Activated T-cell treated with anti-CD3 and anti-CD28 coated beads, Interleukin-2, amount 50 U/mL, for 1 hour (primary cell): Measurements from ENCODE around the gene GALNT6.

Experiments
- DNase-seq: peaks from one replicate; pipeline ENCODE4 v3.0.0-alpha.2; 2020

GALNT6 gene

GRCh38 chr12:51391283-51392123 is at the start of gene GALNT6:
Gene GALNT6, minus strand, starts transcription at chr12:51391406. Its CDS starts 11,625 bp downstream, at chr12:51379781.
- peak; percentile 84 for DNase-seq

- no peak for DNase-seq
Measured at GRCh38 chr12:51439330-51439729, 48.1 kb upstream of the GALNT6 start.

GRCh38 chr12:51437431-51437830 is 46.2 kb upstream of the GALNT6 start:
- DNase-seq, result no peak

GRCh38 chr12:51434305-51434704 is 43.1 kb upstream of the GALNT6 start:
- DNase-seq, result no peak

- DNase-seq, result no peak
Measured at GRCh38 chr12:51432921-51433320, 41.7 kb upstream of the GALNT6 start.

GRCh38 chr12:51430196-51430895 is 39.1 kb upstream of the GALNT6 start:
- DNase-seq, result no peak

- no peak for DNase-seq
Measured at GRCh38 chr12:51429700-51430099, 38.5 kb upstream of the GALNT6 start.

GRCh38 chr12:51428256-51428655 is 37.0 kb upstream of the GALNT6 start:
- no peak for DNase-seq

- DNase-seq, result peak; percentile 71
Measured at GRCh38 chr12:51424662-51425539, 33.7 kb upstream of the GALNT6 start, which contains the start of gene SLC4A8. Gene SLC4A8, plus strand, starts transcription at chr12:51424831. Its CDS starts 157 bp downstream, at chr12:51424988.

GRCh38 chr12:51424094-51424661 is 33.0 kb upstream of the GALNT6 start:
- no peak for DNase-seq

GRCh38 chr12:51421266-51421884 is 30.2 kb upstream of the GALNT6 start:
- peak; percentile 36 for DNase-seq

- no peak for DNase-seq
Measured at GRCh38 chr12:51419425-51420193, 28.4 kb upstream of the GALNT6 start.

- DNase-seq, result no peak
Measured at GRCh38 chr12:51417826-51418225, 26.6 kb upstream of the GALNT6 start.

- DNase-seq, result no peak
Measured at GRCh38 chr12:51415931-51416330, 24.7 kb upstream of the GALNT6 start.

GRCh38 chr12:51413791-51414190 is 22.6 kb upstream of the GALNT6 start:
- DNase-seq, result no peak

GRCh38 chr12:51413149-51413548 is 21.9 kb upstream of the GALNT6 start:
- DNase-seq, result no peak

- no peak for DNase-seq
Measured at GRCh38 chr12:51409846-51410245, 18.6 kb upstream of the GALNT6 start.

- DNase-seq, result no peak
Measured at GRCh38 chr12:51407604-51408003, 16.4 kb upstream of the GALNT6 start.

- DNase-seq, result no peak
Measured at GRCh38 chr12:51406859-51407258, 15.7 kb upstream of the GALNT6 start.

- DNase-seq, result no peak
Measured at GRCh38 chr12:51406290-51406689, 15.1 kb upstream of the GALNT6 start.

- no peak for DNase-seq
Measured at GRCh38 chr12:51405801-51406207, 14.6 kb upstream of the GALNT6 start.
